LNCaP clone FGC (cell line): Measurements from ENCODE around the gene DDX10.
A peak's percentile ranks its signal among the peaks of the same experiment; 100 is the strongest.

Source experiments
- DNase-seq: peaks from one replicate; pipeline ENCODE4 v3.0.0-alpha.2; 2011; ENCODE audit warnings: low read depth
- H3K4me3 ChIP-seq: 2 replicates; pipeline ENCODE4 v1.5.1; 2011; ENCODE audit warnings: mild to moderate bottlenecking, low read depth, low read length, control low read depth
- TF ChIP-seq, protein P1 (sequence below): IDR thresholded peaks from 2 replicates; pipeline ENCODE4 v1.5.1; 2012; ENCODE audit warnings: mild to moderate bottlenecking; ENCODE audit not compliant: control insufficient read depth, insufficient read depth; ENCODE audit errors: extremely low read depth

The DDX10 gene

DNA sequence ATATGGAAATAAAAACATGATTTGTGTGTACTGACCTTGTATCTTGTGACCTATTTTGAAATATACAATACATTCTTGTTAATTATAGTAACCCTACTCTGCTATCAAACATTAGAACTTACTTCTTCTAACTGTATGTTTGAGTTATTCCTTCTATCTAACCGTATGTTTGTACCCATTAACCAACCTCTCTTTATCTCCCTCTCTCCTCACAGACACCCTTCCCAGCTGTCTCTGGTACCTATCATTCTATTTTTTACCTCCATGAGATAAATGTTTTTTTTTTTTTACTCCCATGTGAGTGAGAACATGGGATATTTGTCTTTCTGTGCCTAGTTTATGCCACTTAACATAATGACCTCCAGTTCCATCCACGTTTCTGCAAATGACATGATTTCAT, 128.7 kb downstream of the DDX10 start:
- no peak for DNase-seq
- TF ChIP-seq, protein P1, sequence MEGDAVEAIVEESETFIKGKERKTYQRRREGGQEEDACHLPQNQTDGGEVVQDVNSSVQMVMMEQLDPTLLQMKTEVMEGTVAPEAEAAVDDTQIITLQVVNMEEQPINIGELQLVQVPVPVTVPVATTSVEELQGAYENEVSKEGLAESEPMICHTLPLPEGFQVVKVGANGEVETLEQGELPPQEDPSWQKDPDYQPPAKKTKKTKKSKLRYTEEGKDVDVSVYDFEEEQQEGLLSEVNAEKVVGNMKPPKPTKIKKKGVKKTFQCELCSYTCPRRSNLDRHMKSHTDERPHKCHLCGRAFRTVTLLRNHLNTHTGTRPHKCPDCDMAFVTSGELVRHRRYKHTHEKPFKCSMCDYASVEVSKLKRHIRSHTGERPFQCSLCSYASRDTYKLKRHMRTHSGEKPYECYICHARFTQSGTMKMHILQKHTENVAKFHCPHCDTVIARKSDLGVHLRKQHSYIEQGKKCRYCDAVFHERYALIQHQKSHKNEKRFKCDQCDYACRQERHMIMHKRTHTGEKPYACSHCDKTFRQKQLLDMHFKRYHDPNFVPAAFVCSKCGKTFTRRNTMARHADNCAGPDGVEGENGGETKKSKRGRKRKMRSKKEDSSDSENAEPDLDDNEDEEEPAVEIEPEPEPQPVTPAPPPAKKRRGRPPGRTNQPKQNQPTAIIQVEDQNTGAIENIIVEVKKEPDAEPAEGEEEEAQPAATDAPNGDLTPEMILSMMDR = no peak
- H3K4me3 ChIP-seq = no peak overlapping the region

DNA sequence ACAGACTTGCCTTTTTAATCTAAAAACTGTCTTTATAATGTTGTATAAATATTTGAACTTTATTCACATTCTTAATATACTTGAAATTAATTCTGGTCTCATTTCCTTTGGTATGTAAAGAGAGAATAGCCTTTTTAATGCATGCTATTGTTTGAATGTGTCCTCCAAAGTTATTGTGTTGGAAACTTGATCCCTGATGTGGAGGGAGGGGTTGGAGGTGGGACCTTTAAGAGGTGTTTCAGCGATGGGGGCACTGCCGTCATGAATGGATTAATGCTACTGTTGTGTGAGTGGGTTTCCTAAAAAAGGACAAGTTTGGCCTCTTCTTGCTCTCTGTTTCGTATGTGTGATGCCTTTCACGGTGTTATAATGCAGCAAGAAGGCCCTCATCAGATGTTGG, 131.7 kb downstream of the DDX10 start:
- DNase-seq = no peak
- TF ChIP-seq, protein P1 = no peak
- H3K4me3 ChIP-seq = no peak overlapping the region

DNA sequence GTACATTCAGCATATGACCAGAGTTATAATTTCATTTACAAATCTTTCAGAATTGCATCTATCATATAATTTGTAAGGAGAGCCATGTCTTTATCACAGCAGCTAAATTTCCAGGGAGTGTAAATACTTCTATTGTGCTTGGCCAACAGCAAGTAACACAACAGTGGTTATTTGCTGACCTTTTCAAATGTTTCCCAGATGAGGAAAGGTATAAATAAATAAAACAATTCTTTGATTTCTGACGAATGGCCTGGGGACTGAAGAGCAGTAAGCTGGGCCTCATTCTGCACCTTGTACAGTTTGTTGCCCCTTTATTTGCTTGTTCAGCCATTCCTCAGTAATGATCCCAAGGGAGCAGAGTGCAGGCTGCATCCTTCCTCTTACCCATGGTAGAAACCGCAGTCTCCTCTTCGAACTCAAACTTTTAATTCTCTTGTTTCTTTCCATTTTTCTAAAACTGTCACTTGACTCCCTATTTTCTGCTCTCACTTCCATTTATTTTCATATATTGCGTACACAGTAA, 132.8 kb downstream of the DDX10 start:
- no peak overlapping the region for H3K4me3 ChIP-seq
- TF ChIP-seq, protein P1 = no peak
- DNase-seq = no peak

DNA sequence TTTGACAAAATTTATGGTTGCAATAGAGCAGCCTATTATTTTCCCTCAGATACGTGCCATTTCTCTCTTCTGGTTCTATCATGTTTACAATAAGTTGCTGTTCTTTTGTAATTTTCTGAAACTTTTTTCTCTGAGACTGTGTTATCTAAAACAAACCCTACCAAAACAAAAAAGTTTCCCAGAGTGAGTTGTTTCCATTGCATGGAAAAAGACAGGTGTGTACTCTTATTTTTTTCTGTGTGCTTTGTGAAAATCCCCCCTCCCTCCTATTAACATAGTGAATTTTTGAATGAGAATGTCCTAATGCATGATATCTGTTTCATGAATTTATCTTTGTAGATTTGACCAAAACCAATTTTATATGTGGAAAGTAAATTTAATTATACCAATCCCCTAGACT, 137.6 kb downstream of the DDX10 start:
- no peak overlapping the region for H3K4me3 ChIP-seq
- TF ChIP-seq, protein P1 = no peak
- DNase-seq = no peak

DNA sequence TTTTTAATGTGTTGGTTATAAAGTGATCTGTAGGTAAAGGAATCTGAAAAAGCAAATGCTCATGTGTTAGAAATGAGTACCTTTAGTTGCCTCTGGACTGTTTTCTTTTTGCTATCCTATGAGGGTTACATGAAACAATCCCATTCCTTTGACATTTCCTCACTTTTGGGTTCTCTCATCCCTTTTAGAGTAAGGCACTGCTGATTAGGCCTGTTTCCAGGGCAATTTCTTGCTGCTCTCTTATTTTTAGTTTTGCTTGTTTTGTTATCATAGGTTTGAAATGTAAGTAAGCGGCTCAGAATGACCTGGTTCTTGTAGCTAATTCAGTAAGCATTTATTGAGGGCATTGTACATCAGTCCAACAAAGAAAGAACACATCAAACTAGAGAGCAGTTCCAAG, 138.9 kb downstream of the DDX10 start:
- H3K4me3 ChIP-seq = no peak overlapping the region
- DNase-seq = no peak
- TF ChIP-seq, protein P1 = no peak

DNA sequence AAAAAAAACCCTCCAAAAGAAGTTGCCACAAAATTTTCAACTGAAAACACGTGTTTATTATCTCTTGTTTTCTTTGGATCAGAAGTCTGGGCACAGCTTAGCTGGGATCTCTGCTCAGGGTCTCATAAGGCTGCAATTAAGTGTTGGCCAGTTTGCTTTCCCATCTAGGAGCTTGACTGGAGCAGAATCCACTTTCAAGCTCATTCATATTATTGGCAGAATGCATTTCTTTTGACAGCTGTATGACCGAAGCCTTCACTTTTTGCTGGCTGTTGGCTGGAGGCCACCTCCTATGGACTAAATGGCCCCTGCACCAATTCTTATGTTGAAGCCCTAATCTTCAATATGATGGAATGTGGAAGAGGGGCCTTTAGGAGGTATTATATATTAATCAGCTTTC, 139.6 kb downstream of the DDX10 start:
- DNase-seq = no peak
- no peak overlapping the region for H3K4me3 ChIP-seq
- TF ChIP-seq, protein P1 = no peak

DNA sequence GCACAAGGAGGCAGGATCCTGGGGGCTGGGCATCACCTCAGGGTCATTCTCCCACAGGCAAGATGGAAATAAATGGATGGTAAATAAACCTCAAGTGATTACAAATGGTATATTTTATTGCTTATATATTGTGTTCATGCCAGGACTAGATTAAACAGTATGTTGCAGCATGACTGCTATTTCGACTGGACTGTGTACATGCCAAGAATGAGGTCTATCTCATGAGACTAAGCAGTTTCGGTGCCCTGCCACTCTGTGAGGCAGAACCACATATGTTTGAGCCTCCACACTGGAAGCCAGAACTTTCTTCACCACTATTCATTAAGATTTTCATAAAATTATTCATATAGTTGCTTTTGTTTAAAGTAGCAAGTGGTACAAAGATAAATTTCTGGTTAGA, 140.2 kb downstream of the DDX10 start:
- TF ChIP-seq, protein P1 = no peak
- H3K4me3 ChIP-seq = no peak overlapping the region

More for the DNA sequence above, 140.2 kb downstream of the DDX10 start:
- peak; percentile 63 for DNase-seq
